GM18505 (cell line): ENCODE results near the gene FBXO5.

ENCODE experiments used
- ATAC-seq: cut with Tn5 transposase; IDR thresholded peaks from one replicate; pipeline ENCODE4 v1.9.1; 2021; ENCODE audit not compliant: unreplicated experiment
- POLR2A ChIP-seq: IDR thresholded peaks from 4 replicates; pipeline ENCODE4 v1.6.1; 2011; ENCODE audit warnings: borderline replicate concordance; ENCODE audit not compliant: insufficient read depth, insufficient read length; ENCODE audit errors: extremely low read depth

Gene FBXO5

DNA sequence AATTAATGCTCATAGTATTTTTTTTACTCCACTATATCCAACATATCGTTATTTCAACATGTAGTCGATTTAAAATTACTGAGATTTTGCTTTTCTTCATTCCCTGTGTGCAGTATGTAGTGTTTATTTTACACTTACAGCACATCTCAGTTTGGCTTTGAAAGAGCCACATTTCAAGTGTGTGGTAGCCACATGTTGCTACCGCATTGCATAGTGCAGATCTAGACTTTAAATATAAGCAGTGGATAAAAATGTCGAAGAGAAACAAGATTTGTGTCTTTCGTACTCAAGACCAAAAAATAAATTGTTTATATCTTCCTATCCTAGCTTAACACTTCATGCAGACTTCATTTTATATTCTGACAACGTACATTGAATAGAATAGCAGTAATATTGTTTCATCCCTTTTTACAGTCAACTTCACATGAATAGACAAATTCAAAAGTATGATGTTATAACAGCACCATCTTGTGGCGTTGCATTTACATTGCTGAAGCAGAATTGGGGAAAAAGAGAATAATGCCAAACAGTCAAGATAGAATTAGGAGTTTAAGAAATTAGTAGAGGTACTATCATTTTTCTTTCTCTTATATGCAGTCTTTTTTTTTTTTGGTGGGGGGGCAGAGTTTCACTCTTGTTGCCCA is 29.9 kb downstream of the FBXO5 start:
- ATAC-seq: no peak
- TF ChIP-seq POLR2A: no peak

DNA sequence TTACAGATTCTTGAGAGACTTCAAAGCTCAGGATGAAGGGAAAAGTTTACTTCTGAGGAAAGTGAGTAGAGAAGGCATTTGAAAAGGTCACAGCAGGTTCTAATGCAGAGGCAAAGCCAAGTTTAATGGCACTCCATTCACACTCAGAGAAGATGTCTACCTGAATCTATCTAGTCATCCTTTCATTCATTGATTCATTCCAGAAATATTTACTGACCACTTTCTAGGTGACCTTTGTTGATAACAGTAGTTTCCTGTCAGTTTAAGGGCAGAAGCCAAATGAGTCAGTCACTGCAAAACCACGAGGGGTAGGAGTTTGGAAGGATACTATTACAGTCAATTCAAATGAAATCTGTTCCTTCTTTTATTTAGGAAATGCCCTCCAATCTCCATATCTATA is 30.8 kb downstream of the FBXO5 start:
- no peak for TF ChIP-seq POLR2A
- ATAC-seq: no peak

DNA sequence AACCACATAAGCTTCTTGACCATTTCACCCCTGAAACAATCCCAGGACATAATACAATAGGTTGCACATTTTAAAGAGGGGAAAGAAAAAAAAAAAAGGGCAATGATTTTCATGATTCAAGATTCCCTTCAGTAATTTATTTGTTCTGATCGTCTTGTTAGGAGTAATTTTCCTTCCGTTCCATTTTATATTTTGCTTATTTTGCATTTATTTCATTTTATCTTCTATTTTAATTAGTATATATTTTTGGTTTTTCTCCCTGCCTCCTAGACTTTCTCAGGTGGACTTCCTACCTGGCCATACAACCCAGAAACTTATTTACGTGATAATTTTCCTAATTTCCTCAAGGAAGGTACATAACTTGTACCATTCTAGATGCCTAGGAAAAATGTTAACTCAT is 32.6 kb downstream of the FBXO5 start:
- ATAC-seq: no peak
- TF ChIP-seq POLR2A: no peak

DNA sequence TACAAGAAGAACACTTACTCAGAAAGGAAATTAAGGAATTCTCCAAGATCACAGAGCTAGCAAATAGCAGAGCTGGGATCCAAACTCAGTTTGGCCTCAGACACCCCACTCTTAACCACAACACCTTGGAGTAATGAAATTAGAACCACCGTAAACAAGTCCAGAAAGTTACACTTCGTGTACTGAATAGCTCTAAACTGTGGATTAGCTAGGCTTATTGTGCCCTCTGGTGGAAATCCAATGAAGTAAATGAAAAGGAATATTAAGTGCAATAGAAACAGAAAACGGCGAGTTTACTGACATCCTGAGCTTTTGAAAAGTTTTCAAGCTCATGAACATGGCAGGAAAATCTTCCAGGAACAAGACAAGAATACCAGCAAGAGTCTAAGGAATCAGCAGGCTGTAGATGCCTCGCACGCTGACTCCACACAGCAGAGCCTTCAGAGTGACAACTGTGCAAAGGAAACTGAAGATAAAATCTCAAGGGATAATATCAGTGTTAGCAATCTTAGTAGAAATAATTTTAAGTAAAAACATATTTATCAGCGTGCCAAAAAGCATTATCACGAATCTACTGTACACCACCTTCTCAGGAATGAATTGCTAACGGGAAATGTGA is 34.6 kb downstream of the FBXO5 start:
- no peak for TF ChIP-seq POLR2A
- peak; percentile 63 for ATAC-seq

DNA sequence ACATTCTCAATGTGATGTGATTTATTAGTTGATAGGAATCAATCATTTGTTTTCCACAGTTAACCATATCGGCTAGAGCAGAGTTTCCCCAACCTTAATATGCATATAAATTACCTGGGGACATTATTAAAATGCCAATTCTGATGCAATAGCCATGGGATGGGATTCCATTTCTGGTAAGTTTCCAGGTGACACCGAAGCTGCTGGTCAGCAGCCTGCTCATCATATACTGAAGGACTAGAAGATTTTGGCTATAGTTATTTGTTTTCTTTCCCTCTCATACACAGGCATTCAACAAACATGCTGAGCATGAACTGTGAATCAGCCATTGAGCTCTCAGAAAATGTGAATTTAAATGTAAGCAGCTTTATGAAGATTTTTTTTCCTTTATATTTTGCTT is 35.8 kb downstream of the FBXO5 start:
- ATAC-seq: no peak
- TF ChIP-seq POLR2A: no peak

DNA sequence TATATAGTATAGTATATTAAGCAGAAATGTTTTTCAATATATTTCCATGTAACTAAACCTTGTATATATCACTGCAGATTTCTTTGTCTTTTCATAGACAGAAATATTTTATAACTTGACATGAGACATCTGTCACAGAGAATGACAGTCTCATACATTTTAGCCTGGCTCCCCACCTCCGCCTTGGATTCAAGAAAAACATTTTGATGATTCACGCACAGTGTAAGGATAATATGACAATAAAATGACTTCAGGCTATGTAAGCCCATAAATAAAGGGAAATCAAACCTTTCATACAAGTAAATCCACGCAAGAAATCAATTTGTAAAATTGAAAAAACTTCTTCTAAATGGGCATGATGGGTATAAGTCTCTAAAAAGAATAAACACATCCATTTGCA is 36.4 kb downstream of the FBXO5 start:
- no peak for TF ChIP-seq POLR2A
- no peak for ATAC-seq

DNA sequence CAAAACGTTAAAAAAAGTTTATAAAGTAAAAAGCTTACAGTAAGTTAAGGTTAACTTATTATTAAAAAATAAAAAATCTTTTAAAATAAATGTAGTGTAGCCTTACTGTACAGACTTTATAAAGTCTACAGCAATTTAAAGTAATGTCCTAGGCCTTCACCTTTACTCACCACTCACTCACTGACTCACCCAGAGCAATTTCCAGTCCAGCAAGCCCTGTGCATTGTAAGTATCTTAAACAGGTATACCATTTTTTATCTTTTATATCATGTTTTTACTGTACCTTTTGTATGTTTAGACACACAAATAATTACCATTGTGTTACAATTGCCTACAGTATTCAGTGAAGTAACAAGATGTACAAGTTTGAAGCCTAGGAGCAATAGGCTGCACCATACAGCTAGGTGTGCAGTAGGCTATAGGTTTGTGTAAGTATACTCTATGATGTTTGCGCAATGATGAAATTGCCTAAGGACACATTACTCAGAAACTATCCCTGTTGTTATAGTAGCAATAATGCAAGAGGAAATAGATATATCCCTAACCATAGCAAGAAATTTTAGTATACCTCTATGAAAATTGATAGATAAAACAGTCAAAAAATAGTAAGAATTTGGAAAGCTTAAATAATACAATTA is 39.5 kb downstream of the FBXO5 start:
- no peak for ATAC-seq
- no peak for TF ChIP-seq POLR2A

DNA sequence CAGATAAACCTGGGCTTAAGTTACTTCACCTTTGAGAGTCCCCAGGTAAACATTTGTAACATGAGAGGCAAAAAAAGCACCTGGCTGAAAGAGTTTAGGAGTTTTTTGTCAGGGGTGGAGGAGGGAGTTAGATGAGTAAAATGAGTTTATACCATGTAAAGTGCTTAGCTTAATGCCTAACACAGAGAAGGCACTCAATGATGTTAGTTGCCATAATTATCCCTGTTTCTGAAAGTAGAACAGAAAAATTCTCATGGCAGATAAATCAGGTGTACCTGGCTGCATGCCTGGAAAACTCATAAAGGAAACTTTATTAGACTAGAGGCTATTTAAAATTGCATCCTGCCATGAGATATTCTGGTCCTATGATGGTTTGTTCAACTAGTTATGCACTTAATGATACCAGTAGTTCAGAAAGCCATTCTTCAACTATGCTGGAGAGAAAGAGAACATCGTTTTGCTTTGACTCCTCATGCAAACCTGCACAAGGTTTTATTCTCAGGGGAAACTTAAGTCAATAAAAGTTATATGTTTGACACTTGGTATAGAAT is 40.4 kb downstream of the FBXO5 start:
- TF ChIP-seq POLR2A: no peak
- no peak for ATAC-seq

DNA sequence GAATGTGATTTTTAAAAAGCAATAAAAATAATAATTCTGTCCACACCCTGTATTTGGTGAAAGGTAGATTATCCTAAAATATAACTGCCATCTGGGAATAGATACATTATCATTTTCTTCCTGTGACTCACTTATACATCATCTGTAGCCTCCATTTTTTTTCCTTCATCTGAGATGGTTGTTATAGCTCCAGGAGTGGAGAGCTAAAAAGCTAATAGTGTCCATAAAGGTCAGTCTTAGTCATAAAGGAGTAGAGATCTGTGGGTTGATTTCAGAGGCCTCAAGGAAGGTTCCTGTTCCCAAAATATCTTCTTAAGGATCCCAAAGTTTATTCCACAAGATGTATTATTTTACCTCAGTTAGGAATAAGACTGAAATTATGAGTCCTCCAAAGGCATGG is 41.1 kb downstream of the FBXO5 start:
- TF ChIP-seq POLR2A: no peak
- no peak for ATAC-seq

DNA sequence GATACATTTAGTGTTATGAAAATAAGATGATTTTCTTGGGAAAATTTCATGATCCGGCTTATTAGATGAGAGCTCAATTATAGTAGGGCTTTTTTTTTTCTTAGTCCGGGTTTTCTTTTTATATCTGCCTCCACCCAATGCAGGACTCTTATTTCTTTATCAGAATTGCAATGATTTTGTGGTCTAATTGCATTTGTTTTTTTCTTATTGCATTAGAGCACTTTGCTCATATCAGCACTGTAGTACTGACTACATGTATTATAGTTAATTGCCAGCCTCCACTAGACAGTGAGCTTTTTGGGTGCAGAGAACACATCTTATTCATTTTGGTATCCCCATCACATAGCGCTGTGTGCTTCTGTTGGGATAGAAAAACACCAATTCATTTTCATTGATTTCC is 50.0 kb downstream of the FBXO5 start:
- TF ChIP-seq POLR2A: no peak
- ATAC-seq: no peak

DNA sequence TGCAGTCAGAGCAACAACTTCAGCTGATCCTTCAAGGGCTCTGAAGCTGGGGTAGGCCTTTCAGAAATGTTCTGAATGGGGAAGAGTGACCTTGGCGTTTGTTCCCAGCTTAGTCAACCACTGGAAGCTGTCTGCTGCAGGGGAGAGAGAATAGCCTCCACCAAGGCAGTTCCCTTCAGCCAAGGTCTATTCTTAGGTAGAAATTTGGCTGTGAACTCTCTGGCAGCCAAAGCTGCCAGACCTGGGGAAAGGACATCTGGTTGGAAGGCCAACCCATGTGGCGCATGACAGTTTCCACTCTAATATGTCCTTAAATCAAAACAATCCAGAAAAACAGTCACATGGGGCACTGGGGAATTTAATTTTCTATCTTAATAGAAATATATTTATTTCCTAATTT is 60.1 kb downstream of the FBXO5 start:
- ATAC-seq: no peak
- TF ChIP-seq POLR2A: no peak
